Activated naive CD8-positive, alpha-beta T cell treated with anti-CD3 and anti-CD28 coated beads for 36 hours (primary cell): ENCODE measurements around the gene CALY. TPM values are rescaled to one million over a fixed set of nuclear protein-coding genes. Genes with fewer than 3 reads are reported as not detected.

Experiments
- DNase-seq: peaks from one replicate; pipeline ENCODE4 v3.0.0; 2021
- H3K27ac Mint-ChIP-seq: one replicate; pipeline ENCODE4 v1.8.0; 2022; ENCODE audit warnings: mild to moderate bottlenecking, moderate library complexity, mixed read lengths
- H3K27me3 Mint-ChIP-seq: one replicate; pipeline ENCODE4 v1.8.0; 2022; ENCODE audit warnings: mild to moderate bottlenecking, mixed read lengths
- H3K36me3 Mint-ChIP-seq: one replicate; pipeline ENCODE4 v1.8.0; 2021; ENCODE audit warnings: mild to moderate bottlenecking, mixed read lengths
- H3K4me1 Mint-ChIP-seq: one replicate; pipeline ENCODE4 v1.8.0; 2021; ENCODE audit warnings: mixed read lengths
- H3K4me3 Mint-ChIP-seq: one replicate; pipeline ENCODE4 v1.8.0; 2022; ENCODE audit warnings: mild to moderate bottlenecking, moderate library complexity, mixed read lengths
- H3K9me3 Mint-ChIP-seq: one replicate; pipeline ENCODE4 v1.8.0; 2022; ENCODE audit warnings: mixed read lengths
- total RNA-seq, 2 experiments: library from RNA; stranded (reverse); gene quantifications; one replicate each; pipeline ENCODE4 v1.2.3, GENCODE V29; 2021

Gene CALY
- total RNA-seq, 2 experiments from 2014 or later, result not detected

DNA sequence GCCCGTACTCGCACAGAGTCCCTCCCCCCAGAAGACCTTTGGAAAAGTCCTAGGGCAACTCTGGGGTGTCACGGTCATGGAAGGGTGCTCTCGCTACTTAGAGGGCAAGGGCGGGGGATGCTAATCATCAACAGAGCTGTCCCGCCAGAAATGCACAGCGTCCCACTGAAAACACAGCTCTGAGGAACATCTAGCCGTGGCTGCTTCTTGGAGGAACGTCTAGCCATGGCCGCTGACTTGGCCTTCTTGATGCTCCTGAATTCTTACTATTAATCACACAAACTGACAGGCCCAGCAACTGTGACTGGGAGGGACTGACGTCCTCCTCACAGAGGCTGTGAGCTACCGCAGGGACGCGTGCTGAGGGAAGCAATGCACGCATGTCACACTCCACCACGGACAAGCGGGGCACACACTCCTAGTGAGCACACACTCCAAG, 29.7 kb downstream of the CALY start:
- no peaks in the 10 kb centered on the region for H3K9me3 Mint-ChIP-seq
- peaks cover 2% of the 10 kb centered on the region for H3K36me3 Mint-ChIP-seq
- peak overlapping the region; percentile 98 for H3K27ac Mint-ChIP-seq
- peaks cover 28% of the 10 kb centered on the region for H3K4me1 Mint-ChIP-seq
- no peak for DNase-seq
- H3K27me3 Mint-ChIP-seq, result no peaks in the 10 kb centered on the region
- H3K4me3 Mint-ChIP-seq, result peak overlapping the region; percentile 97

DNA sequence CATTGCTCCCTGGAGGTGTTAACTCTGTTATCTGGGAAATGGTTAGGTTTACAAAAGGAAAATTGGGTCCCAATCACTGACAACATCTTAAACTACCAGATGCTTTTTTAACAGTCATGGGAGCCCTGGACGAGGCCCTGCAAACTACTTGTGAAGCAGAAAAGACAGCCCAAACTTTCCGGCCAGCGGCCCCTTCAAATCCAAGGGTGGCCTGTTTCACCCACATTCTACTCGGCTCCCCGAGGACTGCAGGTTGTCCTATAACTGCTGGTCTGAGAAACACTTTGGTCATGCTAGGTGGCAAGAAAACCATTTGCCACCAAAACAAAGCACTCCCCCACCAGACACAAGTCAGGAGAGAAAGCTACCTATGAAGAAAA, 30.6 kb downstream of the CALY start:
- H3K9me3 Mint-ChIP-seq, result no peaks in the 10 kb centered on the region

DNA sequence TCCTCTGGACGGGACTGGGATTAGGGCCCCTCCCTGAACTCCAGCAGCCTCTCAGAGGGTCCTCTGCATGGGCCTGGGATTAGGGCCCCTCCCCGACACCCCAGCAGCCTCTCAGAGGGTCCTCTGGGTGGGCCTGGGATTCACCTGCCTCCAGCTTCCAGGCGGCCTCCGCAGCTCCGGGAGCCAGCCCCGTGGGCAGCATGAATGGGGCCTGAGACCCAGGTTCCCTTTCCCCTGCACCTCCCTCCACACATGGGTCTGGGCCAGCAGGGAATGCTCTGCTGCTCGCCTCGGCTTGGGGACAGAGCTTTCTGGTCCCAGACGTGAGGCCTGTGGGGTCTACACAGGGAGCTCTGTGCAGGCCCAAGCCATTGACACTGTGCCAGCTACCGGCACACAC, 33.5 kb downstream of the CALY start:
- Mint-ChIP-seq H3K9me3 (no peaks in the 10 kb centered on the region), H3K27me3 (no peaks in the 10 kb centered on the region), H3K4me3 (no peak overlapping the region), H3K36me3 (peaks cover 7% of the 10 kb centered on the region), H3K27ac (no peak overlapping the region), H3K4me1 (peaks cover 28% of the 10 kb centered on the region)
- DNase-seq, result no peak

More for the DNA sequence above, 30.6 kb downstream of the CALY start:
- peaks cover 28% of the 10 kb centered on the region for H3K4me1 Mint-ChIP-seq
- no peak overlapping the region for H3K27ac Mint-ChIP-seq
- no peaks in the 10 kb centered on the region for H3K27me3 Mint-ChIP-seq
- H3K36me3 Mint-ChIP-seq, result peaks cover 2% of the 10 kb centered on the region
- DNase-seq, result no peak
- no peak overlapping the region for H3K4me3 Mint-ChIP-seq

DNA sequence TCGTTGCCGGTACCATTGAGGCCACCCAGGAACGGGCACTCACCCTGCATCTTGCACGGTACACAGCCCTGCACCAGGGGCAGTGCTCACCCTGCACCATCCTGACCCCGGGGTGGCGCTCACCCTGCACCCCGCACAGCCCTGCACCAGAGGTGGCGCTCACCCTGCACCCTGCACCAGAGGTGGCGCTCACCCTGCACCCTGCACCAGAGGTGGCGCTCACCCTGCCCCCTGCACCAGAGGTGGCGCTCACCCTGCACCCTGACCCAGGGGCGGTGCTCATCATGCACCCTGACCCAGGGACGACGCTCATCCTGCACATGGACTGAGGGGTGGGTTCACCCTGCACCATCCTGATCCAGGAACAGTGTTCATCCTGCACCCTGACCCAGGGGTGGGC, 34.5 kb downstream of the CALY start:
- Mint-ChIP-seq H3K9me3 (no peaks in the 10 kb centered on the region), H3K27me3 (no peaks in the 10 kb centered on the region), H3K4me1 (peaks cover 22% of the 10 kb centered on the region), H3K4me3 (no peak overlapping the region), H3K27ac (no peak overlapping the region), H3K36me3 (peaks cover 9% of the 10 kb centered on the region)
- no peak for DNase-seq

DNA sequence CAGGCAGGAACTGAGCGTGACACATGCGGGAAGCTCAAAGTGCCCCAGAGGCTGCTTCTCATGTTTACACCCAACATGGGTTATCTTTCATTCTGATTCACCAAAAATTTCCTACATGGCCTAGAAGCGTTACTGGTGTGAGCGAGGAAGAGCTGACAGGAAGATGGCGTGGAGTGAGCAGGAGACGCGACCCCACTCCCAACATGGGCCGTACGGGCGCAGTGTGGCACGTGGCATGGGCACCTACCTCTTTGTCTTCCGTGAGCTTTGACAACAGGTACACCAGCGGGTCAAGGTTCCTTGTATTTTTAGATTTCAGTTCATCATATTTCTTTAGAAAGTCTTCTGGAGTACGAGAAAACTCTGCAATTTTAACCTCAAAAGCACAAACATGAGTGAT, 37.0 kb downstream of the CALY start:
- Mint-ChIP-seq H3K4me1 (peaks cover 5% of the 10 kb centered on the region), H3K36me3 (peaks cover 9% of the 10 kb centered on the region), H3K4me3 (no peak overlapping the region), H3K27me3 (no peaks in the 10 kb centered on the region), H3K27ac (no peak overlapping the region), H3K9me3 (no peaks in the 10 kb centered on the region)
- DNase-seq, result no peak

DNA sequence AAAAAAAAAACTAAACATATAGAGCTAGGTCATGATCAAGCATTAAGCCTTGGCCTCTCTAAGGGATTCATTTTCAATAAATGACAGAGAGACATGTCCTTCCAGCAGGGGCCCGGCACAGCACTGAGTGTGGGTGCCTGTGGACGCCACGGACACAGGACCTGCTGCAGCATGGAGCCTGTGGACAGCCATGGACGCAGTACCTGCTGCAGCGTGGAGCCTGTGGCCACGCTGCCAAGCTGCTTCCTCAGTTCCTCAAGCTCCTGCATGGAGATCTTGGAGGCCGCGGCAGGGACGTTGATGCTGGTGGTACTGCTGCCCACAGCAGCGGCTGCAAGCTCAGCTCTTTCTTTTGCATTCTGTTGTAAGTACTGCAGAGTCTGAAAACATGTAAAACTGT, 37.5 kb downstream of the CALY start:
- DNase-seq, result no peak
- H3K9me3 Mint-ChIP-seq, result no peaks in the 10 kb centered on the region

DNA sequence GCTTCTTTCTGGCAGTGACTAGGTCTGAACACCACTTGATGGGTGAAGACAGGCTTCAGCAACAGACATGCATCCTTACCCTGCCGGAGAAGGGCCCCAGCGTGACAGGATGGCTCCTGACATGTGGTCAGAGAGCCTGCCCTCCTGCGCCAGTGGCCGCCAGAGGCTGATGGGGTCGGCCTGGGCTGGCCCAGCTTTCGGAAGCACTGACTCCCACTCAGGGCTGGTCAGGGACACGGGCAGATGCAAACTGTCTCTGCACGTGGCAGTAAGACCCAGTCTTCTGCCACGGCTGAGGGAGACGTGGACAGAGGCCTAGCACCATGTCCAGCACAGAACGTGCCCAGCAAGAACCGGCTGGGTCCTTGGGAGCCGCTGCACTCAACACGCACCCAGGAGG, 38.2 kb downstream of the CALY start:
- no peak overlapping the region for H3K27ac Mint-ChIP-seq
- H3K4me3 Mint-ChIP-seq, result no peak overlapping the region
- no peaks in the 10 kb centered on the region for H3K27me3 Mint-ChIP-seq
- no peaks in the 10 kb centered on the region for H3K4me1 Mint-ChIP-seq
- H3K36me3 Mint-ChIP-seq, result peaks cover 9% of the 10 kb centered on the region
- no peak for DNase-seq
- no peaks in the 10 kb centered on the region for H3K9me3 Mint-ChIP-seq

More for the DNA sequence above, 37.5 kb downstream of the CALY start:
- H3K27me3 Mint-ChIP-seq, result no peaks in the 10 kb centered on the region
- H3K4me1 Mint-ChIP-seq, result peaks cover 3% of the 10 kb centered on the region
- H3K27ac Mint-ChIP-seq, result no peak overlapping the region
- H3K36me3 Mint-ChIP-seq, result peaks cover 9% of the 10 kb centered on the region
- no peak overlapping the region for H3K4me3 Mint-ChIP-seq

DNA sequence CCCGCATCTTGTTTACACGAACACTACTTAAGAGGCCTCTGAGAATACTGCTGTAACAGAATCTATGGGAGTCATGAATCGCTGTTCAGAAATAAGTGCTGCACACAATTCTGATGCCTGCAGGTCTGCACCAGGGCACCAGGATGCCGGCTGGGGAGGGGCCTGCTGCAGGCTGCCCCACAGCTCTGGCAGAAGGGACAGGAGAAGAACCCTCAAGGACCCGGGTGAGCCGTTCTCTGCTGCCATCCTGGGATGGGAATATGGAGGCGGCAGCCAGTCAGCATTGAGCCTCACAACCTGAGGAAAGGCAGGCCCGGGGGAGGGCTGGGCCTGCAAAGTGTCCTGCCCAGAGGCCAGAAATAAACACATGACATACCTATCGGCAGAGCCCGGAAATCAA, 39.2 kb downstream of the CALY start:
- Mint-ChIP-seq H3K9me3 (no peaks in the 10 kb centered on the region), H3K27ac (no peak overlapping the region), H3K4me3 (no peak overlapping the region), H3K27me3 (no peaks in the 10 kb centered on the region), H3K36me3 (peaks cover 9% of the 10 kb centered on the region), H3K4me1 (peaks cover 2% of the 10 kb centered on the region)
- DNase-seq, result no peak

DNA sequence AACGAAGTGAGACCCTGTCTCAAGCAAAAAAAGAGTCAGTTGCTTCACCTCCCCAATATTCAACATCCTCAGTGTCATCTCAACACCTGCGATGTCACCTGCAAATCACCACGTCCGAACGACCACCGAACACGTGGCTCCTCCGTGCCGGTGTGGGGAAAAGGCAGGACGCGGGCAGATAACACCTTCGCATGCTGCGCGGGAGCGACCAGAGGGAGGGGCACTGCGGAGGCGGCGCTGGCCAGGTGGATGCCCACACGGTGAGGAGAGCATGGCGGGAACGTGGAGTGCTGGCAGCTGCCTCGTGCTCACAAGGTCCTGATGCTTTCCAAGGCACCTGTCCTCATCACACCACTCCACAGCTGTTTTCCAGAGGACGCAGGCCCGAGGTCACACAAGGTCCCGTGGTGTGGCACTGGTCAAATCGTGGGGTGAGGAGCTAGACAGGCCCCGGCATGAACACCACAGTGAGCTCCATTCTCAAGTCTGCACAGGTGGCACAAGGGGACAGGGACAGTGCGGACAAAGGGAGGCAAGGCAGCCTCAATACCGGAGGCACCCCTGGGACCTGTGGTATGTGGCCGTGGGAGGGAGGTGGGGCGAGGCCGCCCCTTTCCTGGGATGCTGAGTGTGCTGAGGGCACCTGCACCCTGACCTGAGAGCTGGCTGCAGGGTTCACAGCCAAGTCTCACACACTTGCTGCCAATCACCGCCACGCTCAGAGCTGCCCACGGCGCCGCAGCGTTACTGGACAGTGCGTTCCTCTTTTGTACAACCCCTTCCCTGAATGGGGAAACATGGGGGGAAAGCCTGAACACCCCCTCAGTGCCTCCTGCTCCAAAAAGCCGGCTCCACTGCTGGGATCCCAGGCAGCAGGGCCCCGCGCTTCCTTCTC, 41.0 kb downstream of the CALY start:
- H3K27ac Mint-ChIP-seq, result no peak overlapping the region
- peaks cover 9% of the 10 kb centered on the region for H3K36me3 Mint-ChIP-seq
- H3K4me1 Mint-ChIP-seq, result peaks cover 2% of the 10 kb centered on the region
- no peaks in the 10 kb centered on the region for H3K9me3 Mint-ChIP-seq
- DNase-seq, result no peak
- no peaks in the 10 kb centered on the region for H3K27me3 Mint-ChIP-seq
- H3K4me3 Mint-ChIP-seq, result no peak overlapping the region

DNA sequence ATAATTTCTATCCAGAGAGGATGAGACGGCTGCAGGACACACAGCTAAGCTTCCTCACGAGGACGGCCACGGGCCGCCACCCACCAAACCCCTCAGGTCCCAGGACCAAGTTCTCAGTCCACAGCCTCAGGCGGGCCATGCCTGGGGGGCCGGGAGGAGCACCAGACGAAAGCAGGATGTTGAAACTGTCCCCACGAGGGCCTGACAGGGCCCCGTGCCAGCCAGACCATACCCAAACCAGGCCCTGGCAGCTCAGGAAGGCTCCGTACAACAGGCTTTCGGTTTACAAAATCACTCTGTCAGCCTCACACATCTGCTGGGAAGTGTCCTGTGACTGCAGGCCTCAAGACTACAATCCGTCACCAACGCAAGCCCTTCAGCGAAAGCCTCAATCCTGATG, 42.5 kb downstream of the CALY start:
- H3K4me1 Mint-ChIP-seq, result peaks cover 2% of the 10 kb centered on the region
- H3K4me3 Mint-ChIP-seq, result no peak overlapping the region
- peaks cover 7% of the 10 kb centered on the region for H3K36me3 Mint-ChIP-seq
- no peak for DNase-seq
- no peak overlapping the region for H3K27ac Mint-ChIP-seq
- no peaks in the 10 kb centered on the region for H3K9me3 Mint-ChIP-seq
- H3K27me3 Mint-ChIP-seq, result no peaks in the 10 kb centered on the region

DNA sequence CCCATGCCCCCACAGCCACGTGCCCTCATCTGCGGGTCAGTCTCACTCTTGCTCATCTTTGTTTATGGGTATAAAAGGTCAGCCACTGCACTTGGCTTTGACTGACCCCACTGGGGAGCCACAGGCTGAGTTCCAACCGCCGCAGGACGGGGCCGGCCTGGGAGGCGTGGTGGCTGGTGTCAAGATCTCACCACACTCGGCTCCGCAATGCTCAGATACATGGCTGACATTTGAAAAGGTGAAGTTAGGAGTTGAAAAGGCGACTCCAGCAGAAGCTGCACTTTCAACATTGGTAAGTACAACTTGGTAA, 42.9 kb downstream of the CALY start:
- no peaks in the 10 kb centered on the region for H3K9me3 Mint-ChIP-seq
- no peak overlapping the region for H3K27ac Mint-ChIP-seq
- peaks cover 2% of the 10 kb centered on the region for H3K4me1 Mint-ChIP-seq
- H3K36me3 Mint-ChIP-seq, result peaks cover 9% of the 10 kb centered on the region
- no peak overlapping the region for H3K4me3 Mint-ChIP-seq
- no peaks in the 10 kb centered on the region for H3K27me3 Mint-ChIP-seq
- DNase-seq, result no peak

DNA sequence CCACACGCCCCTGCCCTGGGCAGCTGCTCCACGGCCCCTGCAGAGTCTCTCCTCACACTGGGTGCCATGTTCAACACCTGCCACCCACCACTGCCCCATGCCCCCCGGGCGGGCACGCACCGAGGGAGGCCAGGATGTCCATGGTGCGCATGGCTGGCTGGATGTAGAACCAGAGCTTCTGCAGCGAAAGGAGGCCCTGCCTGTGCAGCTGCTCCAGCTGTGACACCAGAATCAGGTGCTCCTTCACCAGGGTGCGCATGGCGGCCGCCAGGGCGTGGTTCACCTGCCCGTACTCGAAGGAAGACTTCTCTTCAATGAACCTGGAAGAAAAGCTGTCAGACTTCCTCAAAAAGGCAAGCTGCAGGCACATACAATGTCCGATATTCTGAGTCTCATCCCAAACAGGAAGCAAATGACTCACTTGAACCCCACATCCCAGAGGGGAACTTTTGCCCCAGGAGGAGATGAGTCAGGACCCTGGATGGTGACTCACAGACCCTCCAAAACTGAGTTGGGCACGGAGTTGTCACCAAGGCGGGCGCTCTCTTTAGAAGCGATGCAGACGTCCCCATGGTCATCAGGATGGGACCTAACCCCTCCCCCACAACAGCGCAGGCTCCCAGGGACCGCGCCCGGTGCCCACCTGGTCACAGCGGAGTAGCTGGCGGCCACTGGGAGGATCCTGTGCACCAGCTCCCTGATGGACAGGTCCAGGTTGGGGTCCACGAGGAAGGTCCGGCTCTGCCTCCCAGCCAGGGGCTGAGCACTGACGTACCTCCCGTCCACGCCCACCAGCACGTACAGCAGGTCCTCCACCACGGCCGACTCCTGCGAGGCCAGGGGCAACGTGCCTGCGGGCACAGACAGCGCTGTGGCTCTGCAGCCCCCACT, 43.5 kb downstream of the CALY start:
- no peak for DNase-seq
- peaks cover 2% of the 10 kb centered on the region for H3K4me1 Mint-ChIP-seq

DNA sequence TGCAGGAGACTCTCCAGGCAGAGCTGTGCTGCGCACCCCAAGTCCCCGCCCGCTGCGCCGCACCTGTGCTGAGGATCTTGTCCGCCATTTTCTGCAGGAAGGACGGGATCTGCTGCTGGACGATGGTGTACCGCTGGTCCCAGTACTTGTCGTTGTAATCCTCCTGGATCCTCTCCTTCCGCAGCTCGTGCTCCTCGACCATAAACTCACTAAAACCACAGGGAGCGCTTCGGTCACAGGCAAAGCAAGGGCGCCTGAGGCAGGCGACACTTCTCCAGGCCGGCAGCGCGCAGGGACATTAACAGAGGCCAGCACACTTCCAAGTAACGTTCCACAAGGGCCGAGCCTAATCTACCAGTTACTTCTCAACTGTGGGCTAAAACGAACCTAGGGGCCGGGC, 46.9 kb downstream of the CALY start:
- no peaks in the 10 kb centered on the region for H3K27me3 Mint-ChIP-seq
- H3K27ac Mint-ChIP-seq, result no peak overlapping the region
- DNase-seq, result no peak
- peaks cover 2% of the 10 kb centered on the region for H3K4me1 Mint-ChIP-seq
- H3K9me3 Mint-ChIP-seq, result no peaks in the 10 kb centered on the region
- H3K36me3 Mint-ChIP-seq, result peaks cover 16% of the 10 kb centered on the region
- H3K4me3 Mint-ChIP-seq, result no peak overlapping the region

More for the DNA sequence above, 43.5 kb downstream of the CALY start:
- no peak overlapping the region for H3K4me3 Mint-ChIP-seq
- H3K36me3 Mint-ChIP-seq, result peaks cover 9% of the 10 kb centered on the region
- no peaks in the 10 kb centered on the region for H3K27me3 Mint-ChIP-seq
- no peaks in the 10 kb centered on the region for H3K9me3 Mint-ChIP-seq
- no peak overlapping the region for H3K27ac Mint-ChIP-seq

DNA sequence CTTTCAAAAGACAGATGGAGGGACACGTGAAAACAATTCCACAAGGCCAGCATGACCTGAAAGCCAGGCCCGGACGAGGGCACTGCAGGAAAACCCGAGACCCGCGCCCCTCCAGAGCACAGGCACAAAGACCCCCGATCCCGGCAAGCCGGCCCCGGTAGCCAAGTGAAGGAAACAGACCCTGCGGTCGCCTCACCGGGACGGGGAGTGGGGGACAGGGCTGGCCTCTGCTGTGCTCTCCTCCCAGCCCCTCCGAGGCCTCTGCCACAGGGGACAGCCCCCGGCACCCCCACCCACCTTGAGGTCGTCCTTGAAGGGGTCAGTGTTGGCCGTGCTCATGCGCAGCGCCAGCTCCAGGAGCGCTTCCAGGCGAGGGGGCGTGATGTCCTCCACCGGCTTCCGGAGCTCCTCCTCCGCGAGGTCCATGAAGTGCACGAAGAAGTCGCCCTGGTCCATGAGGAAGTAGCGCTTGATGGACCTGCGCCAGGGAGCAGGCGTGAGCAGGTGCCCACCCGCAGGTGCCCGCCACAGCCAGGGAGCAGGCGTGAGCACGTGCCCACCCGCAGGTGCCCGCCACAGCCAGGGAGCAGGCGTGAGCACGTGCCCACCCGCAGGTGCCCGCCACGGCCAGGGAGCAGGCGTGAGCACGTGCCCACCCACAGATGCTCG, 48.7 kb downstream of the CALY start:
- Mint-ChIP-seq H3K27ac (no peak overlapping the region), H3K36me3 (peaks cover 16% of the 10 kb centered on the region), H3K4me1 (no peaks in the 10 kb centered on the region), H3K27me3 (no peaks in the 10 kb centered on the region), H3K9me3 (no peaks in the 10 kb centered on the region), H3K4me3 (no peak overlapping the region)
- no peak for DNase-seq

DNA sequence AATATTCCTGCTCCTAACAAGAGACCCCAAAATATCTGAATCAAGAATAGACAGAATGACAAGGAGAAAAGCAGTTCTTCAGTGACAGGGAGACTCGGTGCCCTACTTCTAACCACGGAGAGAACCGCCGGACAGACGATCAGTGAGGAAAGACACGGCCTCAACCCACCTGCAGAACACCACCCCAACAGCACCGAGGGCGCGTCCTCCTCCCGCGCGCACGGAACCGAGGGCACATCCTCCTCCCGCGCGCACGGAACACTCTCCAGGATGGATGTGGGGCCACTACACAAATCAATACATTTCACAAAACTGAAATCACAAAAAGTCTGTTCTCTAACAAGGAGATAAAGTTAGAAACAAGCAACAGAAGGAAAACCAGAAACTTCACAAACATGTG, 50.3 kb downstream of the CALY start:
- Mint-ChIP-seq H3K9me3 (no peaks in the 10 kb centered on the region), H3K4me1 (no peaks in the 10 kb centered on the region), H3K36me3 (peaks cover 16% of the 10 kb centered on the region), H3K27ac (no peak overlapping the region), H3K27me3 (no peaks in the 10 kb centered on the region), H3K4me3 (no peak overlapping the region)
- DNase-seq, result no peak
